Panc1 (cell line): ENCODE results near the gene ROBO1. TPM values are rescaled to one million over a fixed set of nuclear protein-coding genes. Genes with fewer than 3 reads are reported as not detected.

Experiments used
- ATAC-seq: fragments of 200-7000 bp; cut with Tn5 transposase; 2 replicates; pipeline ENCODE4 v1.9.1; 2020; ENCODE audit warnings: mild to moderate bottlenecking, moderate library complexity
- BruUV-seq: library from RNA; stranded (reverse); fragments of 400-500 nt; replicated peaks from 2 replicates; lab custom pipeline; 2021; lab: Mats Ljungman, UMichigan
- CTCF ChIA-PET: fragments of 300-600 bp; sonication (Branson Sonifier 250); formaldehyde crosslinking; loops from one replicate; lab custom pipeline; 2022; ENCODE audit warnings: antibody characterized with exemption; lab: Charles Lee
- POLR2A ChIA-PET: fragments of 300-600 bp; sonication (Branson Sonifier 250); formaldehyde crosslinking; loops from one replicate; lab custom pipeline; 2022; ENCODE audit warnings: antibody characterized with exemption; lab: Charles Lee
- DNase-seq: peaks from one replicate; pipeline ENCODE4 v3.0.0-alpha.2; 2010; ENCODE audit warnings: low read depth, low spot score
- H3K27ac ChIP-seq: 2 replicates; pipeline ENCODE4 v1.5.1; 2011; ENCODE audit warnings: mild to moderate bottlenecking, low read length, inconsistent platforms
- H3K27me3 ChIP-seq: fragments of 200-500 bp; sonication (Bioruptor generic); 2 replicates; pipeline ENCODE4 v1.6.0; 2014; ENCODE audit warnings: low read length, inconsistent platforms; ENCODE audit not compliant: control insufficient read depth, insufficient read depth
- H3K36me3 ChIP-seq: fragments of 200-500 bp; sonication (Bioruptor generic); 2 replicates; pipeline ENCODE4 v1.5.1; 2014; ENCODE audit warnings: inconsistent platforms, mild to moderate bottlenecking, low read length, moderate library complexity; ENCODE audit not compliant: control insufficient read depth, insufficient read depth
- H3K4me1 ChIP-seq: 2 replicates; pipeline ENCODE4 v1.5.1; 2011; ENCODE audit warnings: inconsistent platforms, mild to moderate bottlenecking, low read length, moderate library complexity; ENCODE audit not compliant: control insufficient read depth, insufficient read depth
- H3K4me3 ChIP-seq, 2 experiments: 2 replicates each; pipeline ENCODE4 v1.5.1; 2011 to 2012; ENCODE audit warnings: low read depth in 2 of 2, low read length in 2 of 2, mild to moderate bottlenecking in 2 of 2, inconsistent platforms in 1 of 2, moderate library complexity in 1 of 2
- H3K9me3 ChIP-seq: fragments of 200-500 bp; sonication (Bioruptor generic); 2 replicates; pipeline ENCODE4 v1.5.1; 2014; ENCODE audit warnings: low read depth, mild to moderate bottlenecking, inconsistent platforms, low read length, moderate library complexity; ENCODE audit not compliant: control insufficient read depth, insufficient read depth
- CTCF ChIP-seq: fragments of 450-650 bp; IDR thresholded peaks from 2 replicates; pipeline ENCODE4 v1.5.1; 2017; ENCODE audit warnings: mild to moderate bottlenecking
- POLR2AphosphoS5 ChIP-seq: IDR thresholded peaks from 2 replicates; pipeline ENCODE4 v1.6.1; 2012; ENCODE audit warnings: mild to moderate bottlenecking, low read depth, low read length, moderate library complexity
- REST ChIP-seq, 2 experiments: IDR thresholded peaks; 2 replicates each; pipeline ENCODE4 v1.6.1; 2011 to 2012; ENCODE audit warnings: low read depth in 2 of 2, control low read depth in 1 of 2, low read length in 1 of 2, mild to moderate bottlenecking in 1 of 2, moderate library complexity in 1 of 2; ENCODE audit not compliant: insufficient read depth in 1 of 2
- SIN3A ChIP-seq: IDR thresholded peaks from 2 replicates; pipeline ENCODE4 v1.6.1; 2012; ENCODE audit warnings: low read depth, mild to moderate bottlenecking, low read length, moderate library complexity, borderline replicate concordance; ENCODE audit not compliant: insufficient read depth
- TCF7L2 ChIP-seq: IDR thresholded peaks from 2 replicates; pipeline ENCODE4 v1.6.1; 2011; ENCODE audit warnings: mild to moderate bottlenecking, low read depth, low read length, inconsistent platforms
- in situ Hi-C: cut with HindIII; loops from 2 replicates; pipeline ENCODE4 v1.10.0; 2016; ENCODE audit warnings: low sequenced_read_pairs, low pct_unique_long_range_greater_than_20kb
- intact Hi-C: fragments of 100-400 bp; cut with micrococcal nuclease; formaldehyde crosslinking; loops from one replicate; pipeline ENCODE4 v1.10.0; 2022; ENCODE audit not compliant: unreplicated experiment
- total RNA-seq: library from RNA; stranded (reverse); gene quantifications from one replicate; pipeline ENCODE4 v1.2.1, GENCODE V29; 2021; ENCODE audit not compliant: unreplicated experiment

The ROBO1 gene
- total RNA-seq, 1 experiment from 2014 or later, result 61.6 TPM

- Histone ChIP-seq H3K4me1 (no peaks in the 10 kb centered on the region), H3K4me3 (no peak overlapping the region), H3K36me3 (no peaks in the 10 kb centered on the region), H3K27me3 (no peaks in the 10 kb centered on the region), H3K27ac (no peak overlapping the region), H3K9me3 (no peaks in the 10 kb centered on the region)
- in situ Hi-C loops (no loop called here), intact Hi-C loops (no loop called here)
- no peak for DNase-seq
- ChIA-PET POLR2A (no interaction called here), CTCF (no interaction called here)
- BruUV-seq, result no TSS peak
- no peak for TF ChIP-seq SIN3A
- no peak for TF ChIP-seq TCF7L2
- no peak for TF ChIP-seq REST (IDR thresholded peaks at IDR 0.05; ENCODE audit: insufficient read depth in 1 of 2, low read depth in 2 of 2, low read length in 1 of 2)
- no peak for TF ChIP-seq CTCF
- no peak for TF ChIP-seq POLR2AphosphoS5
- no peak for ATAC-seq
Measured at GRCh38 chr3:78707609-78708008, 1060.2 kb downstream of the ROBO1 start.

GRCh38 chr3:78706906-78707523 is 1060.8 kb downstream of the ROBO1 start:
- in situ Hi-C loops, result no loop called here
- Histone ChIP-seq H3K9me3 (no peaks in the 10 kb centered on the region), H3K27me3 (no peaks in the 10 kb centered on the region), H3K4me3 (no peak overlapping the region), H3K4me1 (no peaks in the 10 kb centered on the region), H3K36me3 (no peaks in the 10 kb centered on the region), H3K27ac (no peak overlapping the region)
- intact Hi-C loops, result no loop called here
- BruUV-seq, result no TSS peak
- POLR2A ChIA-PET, result no interaction called here
- TF ChIP-seq SIN3A (no peak), CTCF (no peak), TCF7L2 (no peak), POLR2AphosphoS5 (no peak), REST (IDR thresholded peaks at IDR 0.05; ENCODE audit: insufficient read depth in 1 of 2, low read depth in 2 of 2, low read length in 1 of 2) (no peak)
- DNase-seq, result no peak
- CTCF ChIA-PET, result no interaction called here
- ATAC-seq, result no peak
